Mucosa of descending colon (tissue), 3 donors: ENCODE results near the gene MYLK. TPM values are rescaled to one million over a fixed set of nuclear protein-coding genes. Genes with fewer than 3 reads are reported as not detected.

Experiments used
- ATAC-seq: fragments of 200-7000 bp; cut with Tn5 transposase; one replicate; pipeline ENCODE4 v1.9.1; 2020; ENCODE audit warnings: mild to moderate bottlenecking, moderate library complexity
- DNase-seq, 3 donors: peaks; one replicate each; pipeline ENCODE4 v3.0.0-alpha.2; 2020
- H3K36me3 ChIP-seq: fragments of 200-600 bp; one replicate; pipeline ENCODE4 v1.8.0; 2021; ENCODE audit warnings: low read depth, mild to moderate bottlenecking
- H3K4me1 ChIP-seq: fragments of 200-600 bp; one replicate; pipeline ENCODE4 v1.8.0; 2021; ENCODE audit warnings: low read depth, mild to moderate bottlenecking
- H3K4me3 ChIP-seq: fragments of 200-600 bp; one replicate; pipeline ENCODE4 v1.8.0; 2021; ENCODE audit warnings: mild to moderate bottlenecking
- H3K9me3 ChIP-seq: fragments of 200-600 bp; one replicate; pipeline ENCODE4 v1.8.0; 2021; ENCODE audit warnings: mild to moderate bottlenecking
- CTCF ChIP-seq: fragments of 200-600 bp; IDR thresholded peaks from one replicate; pipeline ENCODE4 v1.8.0; 2022; ENCODE audit warnings: antibody characterized with exemption, mild to moderate bottlenecking
- intact Hi-C, 2 donors: fragments of 100-400 bp; cut with DNase I in 1 of 2; cut with micrococcal nuclease in 1 of 2; formaldehyde crosslinking; loops; one replicate each; pipeline versions ENCODE4 v1.11.0 to v1.11.1; 2022; cut with DNase I, micrococcal nuclease
- total RNA-seq, 3 donors: library from RNA; stranded (reverse); fragmentation: NEBNext Ultra II Directional in 2 of 3; extraction: Animal tissue kit (Norgen Biotek cat#: 25700) in 2 of 3; gene quantifications; one replicate each; pipeline versions ENCODE4 v1.2.1 to v1.2.4, GENCODE V29; 2021 to 2023
- donor health status: DM: no; HTN: no; CAD: no; lungs with moderate emphysema.
- donor health status: DM: no; HTN: no; CAD: no.
- donor health status: DM: no; HTN: yes; CAD: no.

Gene MYLK
- total RNA-seq, 3 donors from 2014 or later = 157 to 1,614 (median 175) TPM

- Histone ChIP-seq H3K4me1 (no peaks in the 10 kb centered on the region), H3K4me3 (no peak overlapping the region), H3K36me3 (no peaks in the 10 kb centered on the region), H3K9me3 (no peaks in the 10 kb centered on the region)
- ATAC-seq (no peak), DNase-seq (no peak)
- intact Hi-C loops = no loop called here
- TF ChIP-seq CTCF = no peak
These were observed 320.1 kb downstream of the MYLK start for GRCh38 chr3:123564056-123564455.

GRCh38 chr3:123562547-123562946 is 321.6 kb downstream of the MYLK start:
- no peak for ATAC-seq
- no peaks in the 10 kb centered on the region for H3K9me3 ChIP-seq
- no peaks in the 10 kb centered on the region for H3K36me3 ChIP-seq
- H3K4me3 ChIP-seq = no peak overlapping the region
- no peak for TF ChIP-seq CTCF
- H3K4me1 ChIP-seq = no peaks in the 10 kb centered on the region
- no peak for DNase-seq
- intact Hi-C loops = no loop called here

GRCh38 chr3:123561188-123561587 is 322.9 kb downstream of the MYLK start:
- Histone ChIP-seq H3K4me3 (no peak overlapping the region), H3K4me1 (no peaks in the 10 kb centered on the region), H3K9me3 (no peaks in the 10 kb centered on the region), H3K36me3 (no peaks in the 10 kb centered on the region)
- DNase-seq (no peak), ATAC-seq (no peak)
- intact Hi-C loops = no loop called here
- no peak for TF ChIP-seq CTCF

Other genes with a start within 250 kb of the MYLK start
- gene CCDC14, start 76.9 kb upstream of the MYLK start, total RNA-seq = 10 to 100 TPM; 60.5 to 93.8 (median 62.8) TPM
- gene ROPN1, start 107.8 kb upstream of the MYLK start, total RNA-seq = 1 to 10 TPM in 1 of 3 donors, under 1 TPM in 2; 0.41 to 2.0 (median 0.58) TPM
- gene KALRN, start 149.0 kb upstream of the MYLK start, total RNA-seq = 10 to 100 TPM; 35.4 to 78.3 (median 73.5) TPM